PC-3 (cell line): Measurements from ENCODE around the gene LYPD3. TPM values are rescaled to one million over a fixed set of nuclear protein-coding genes. Genes with fewer than 3 reads are reported as not detected.

Source experiments
- ATAC-seq: fragments of 200-7000 bp; cut with Tn5 transposase; 2 replicates; pipeline ENCODE4 v1.9.1; 2020; ENCODE audit warnings: mild to moderate bottlenecking, moderate library complexity
- BruUV-seq: library from RNA; stranded (reverse); fragments of 400-500 nt; replicated peaks from 2 replicates; lab custom pipeline; 2021; lab: Mats Ljungman, UMichigan
- CTCF ChIA-PET: fragments of 300-600 bp; sonication (Branson Sonifier 250); formaldehyde crosslinking; loops from one replicate; lab custom pipeline; 2022; ENCODE audit warnings: antibody characterized with exemption; lab: Charles Lee
- POLR2A ChIA-PET: fragments of 300-600 bp; sonication (Branson Sonifier 250); formaldehyde crosslinking; loops from one replicate; lab custom pipeline; 2022; ENCODE audit warnings: antibody characterized with exemption; ENCODE audit not compliant: unreplicated experiment; lab: Charles Lee
- DNase-seq: peaks from one replicate; pipeline ENCODE4 v3.0.0-alpha.2; 2015
- H2AFZ ChIP-seq: fragments of 300-600 bp; sonication (generic); 2 replicates; pipeline ENCODE4 v1.6.0; 2016; ENCODE audit warnings: antibody characterized with exemption, low read length
- H3F3A ChIP-seq: fragments of 300-600 bp; sonication (generic); one replicate; pipeline ENCODE4 v1.6.0; 2017; ENCODE audit warnings: antibody characterized with exemption, low read length, control low read depth, mild to moderate bottlenecking; ENCODE audit not compliant: unreplicated experiment
- H3K27ac ChIP-seq: fragments of 300-600 bp; sonication (generic); 2 replicates; pipeline ENCODE4 v1.5.1; 2016; ENCODE audit warnings: mild to moderate bottlenecking, low read length
- H3K27me3 ChIP-seq: fragments of 300-600 bp; sonication (generic); 2 replicates; pipeline ENCODE4 v1.6.1; 2016; ENCODE audit warnings: low read length, mixed read lengths
- H3K36me3 ChIP-seq: fragments of 300-600 bp; sonication (generic); 2 replicates; pipeline ENCODE4 v1.6.1; 2016; ENCODE audit warnings: low read depth, mixed run types, low read length, mixed read lengths
- H3K4me1 ChIP-seq: fragments of 300-600 bp; sonication (generic); 2 replicates; pipeline ENCODE4 v1.5.1; 2016; ENCODE audit warnings: low read length; ENCODE audit not compliant: insufficient read depth
- H3K4me2 ChIP-seq: fragments of 300-600 bp; sonication (generic); 2 replicates; pipeline ENCODE4 v1.6.0; 2016; ENCODE audit warnings: low read length
- H3K4me3 ChIP-seq: fragments of 300-600 bp; sonication (generic); 2 replicates; pipeline ENCODE4 v1.5.1; 2016; ENCODE audit warnings: mild to moderate bottlenecking, low read length, mixed read lengths
- H3K79me2 ChIP-seq: fragments of 300-600 bp; sonication (generic); 2 replicates; pipeline ENCODE4 v1.6.1; 2017; ENCODE audit warnings: low read length, mixed read lengths
- H3K9ac ChIP-seq: fragments of 300-600 bp; sonication (generic); 2 replicates; pipeline ENCODE4 v1.6.0; 2016; ENCODE audit warnings: mild to moderate bottlenecking, low read length
- H3K9me2 ChIP-seq: fragments of 300-600 bp; sonication (generic); replicated peaks from 2 replicates; pipeline ENCODE4 v1.6.1; 2016; ENCODE audit warnings: mixed run types, low read length, mixed read lengths
- H3K9me3 ChIP-seq: fragments of 300-600 bp; sonication (generic); 2 replicates; pipeline ENCODE4 v1.6.1; 2016; ENCODE audit warnings: low read length, mixed read lengths
- H4K20me1 ChIP-seq: fragments of 300-600 bp; sonication (generic); 2 replicates; pipeline ENCODE4 v1.6.1; 2016; ENCODE audit warnings: low read length, mixed read lengths
- CTCF ChIP-seq: fragments of 300-600 bp; sonication (generic); conservative IDR thresholded peaks from 2 replicates; pipeline ENCODE4 v1.5.1; 2017; ENCODE audit warnings: antibody characterized with exemption, low read depth, mild to moderate bottlenecking, low read length
- EZH2 ChIP-seq: fragments of 300-600 bp; sonication (generic); IDR thresholded peaks from one replicate; pipeline ENCODE4 v1.6.1; 2017; ENCODE audit warnings: antibody characterized with exemption, mild to moderate bottlenecking, low read length; ENCODE audit not compliant: unreplicated experiment
- EZH2phosphoT487 ChIP-seq: fragments of 300-600 bp; sonication (generic); IDR thresholded peaks from 2 replicates; pipeline ENCODE4 v1.6.1; 2018; ENCODE audit warnings: mild to moderate bottlenecking, antibody characterized with exemption, low read length, borderline replicate concordance
- intact Hi-C: fragments of 100-400 bp; cut with micrococcal nuclease; formaldehyde crosslinking; loops from 2 replicates; pipeline ENCODE4 v1.9.0; 2023
- total RNA-seq: library from RNA; depleted of rRNA; stranded (reverse); fragments of >200 nt; gene quantifications from 2 replicates; pipeline ENCODE4 v1.2.3, GENCODE V29; 2014

Gene LYPD3
- total RNA-seq, 1 experiment from 2014 or later: 16.8 TPM

GRCh38 chr19:43439709-43440063 is 25.7 kb downstream of the LYPD3 start:
- peaks cover 20% of the 10 kb centered on the region for H3K4me1 ChIP-seq
- peaks cover 6% of the 10 kb centered on the region for H3F3A ChIP-seq
- no peak for TF ChIP-seq EZH2phosphoT487
- no peak for TF ChIP-seq CTCF
- no peaks in the 10 kb centered on the region for H4K20me1 ChIP-seq
- intact Hi-C loops: no loop called here
- H3K27ac ChIP-seq: peak overlapping the region; percentile 86
- H3K9ac ChIP-seq: peak overlapping the region; percentile 64; the same call in 1 of the 2 replicates
- ATAC-seq (no peak), DNase-seq (no peak)
- H3K4me2 ChIP-seq: peak overlapping the region; percentile 71
- no peaks in the 10 kb centered on the region for H3K27me3 ChIP-seq
- H3K9me3 ChIP-seq: no peaks in the 10 kb centered on the region
- ChIA-PET CTCF (interaction anchor here (1.8 kb wide), 1 partner anchor 80 kb away, joined by 11 read pairs; no protein-coding TSS in a partner anchor), POLR2A (no interaction called here)
- no peaks in the 10 kb centered on the region for H3K9me2 ChIP-seq
- peak overlapping the region; percentile 35; the same call in 1 of the 2 replicates for H3K4me3 ChIP-seq
- no TSS peak for BruUV-seq
- H2AFZ ChIP-seq: peak overlapping the region; percentile 83
- no peaks in the 10 kb centered on the region for H3K36me3 ChIP-seq
- H3K79me2 ChIP-seq: no peaks in the 10 kb centered on the region

- no peak for TF ChIP-seq EZH2phosphoT487
- TF ChIP-seq CTCF: no peak
- no peak for TF ChIP-seq EZH2
- H3K4me1 ChIP-seq: peaks cover 20% of the 10 kb centered on the region
- no peaks in the 10 kb centered on the region for H4K20me1 ChIP-seq
- peak overlapping the region; percentile 69 for H3K9ac ChIP-seq
- DNase-seq (peak; percentile 90), ATAC-seq (peak; percentile 87)
- H3K79me2 ChIP-seq: no peaks in the 10 kb centered on the region
- H3K27me3 ChIP-seq: no peaks in the 10 kb centered on the region
- intact Hi-C loops: no loop called here
- ChIA-PET POLR2A (no interaction called here), CTCF (interaction anchor here (0.5 to 1.8 kb wide), 5 partner anchors 13 to 123 kb away, joined by 3 to 11 read pairs (median 3); no protein-coding TSS in a partner anchor)
- H3K4me3 ChIP-seq: peak overlapping the region; percentile 49
- H3K27ac ChIP-seq: peak overlapping the region; percentile 97
- H3K36me3 ChIP-seq: no peaks in the 10 kb centered on the region
- BruUV-seq: no TSS peak
- H3K4me2 ChIP-seq: peak overlapping the region; percentile 83
- no peaks in the 10 kb centered on the region for H3K9me2 ChIP-seq
- H3F3A ChIP-seq: peaks cover 6% of the 10 kb centered on the region
- H2AFZ ChIP-seq: peak overlapping the region; percentile 83
- no peaks in the 10 kb centered on the region for H3K9me3 ChIP-seq
Observed at GRCh38 chr19:43439032-43439708, 26.2 kb downstream of the LYPD3 start.
